GM12878 (cell line): ENCODE data around the gene SCARB1. TPM values are rescaled to one million over a fixed set of nuclear protein-coding genes. Genes with fewer than 3 reads are reported as not detected.

Experiments
- ATAC-seq: fragments of 200-7000 bp; cut with Tn5 transposase; 3 replicates; pipeline ENCODE4 v1.9.1; 2020; ENCODE audit warnings: mild to moderate bottlenecking, moderate library complexity
- BruUV-seq: library from RNA; stranded (reverse); fragments of 400-500 nt; replicated peaks from 2 replicates; lab custom pipeline; 2021; lab: Mats Ljungman, UMichigan
- CTCF ChIA-PET: fragments of 300-600 bp; sonication (Branson Sonifier 250); formaldehyde crosslinking; extraction: SDS; loops from one replicate; lab custom pipeline; 2021; ENCODE audit warnings: inconsistent platforms; lab: Yijun Ruan, JAX
- POLR2A ChIA-PET: fragments of 350-600 bp; formaldehyde crosslinking; extraction: SDS; loops from one replicate; lab custom pipeline; 2021; ENCODE audit warnings: inconsistent platforms; lab: Charles Lee
- RAD21 ChIA-PET: fragments of 300-600 bp; sonication (Branson Sonifier 250); formaldehyde crosslinking; loops from one replicate; lab custom pipeline; 2023; ENCODE audit warnings: antibody characterized with exemption; ENCODE audit not compliant: unreplicated experiment; lab: Charles Lee
- SMC1A ChIA-PET: fragments of 300-600 bp; sonication (Branson Sonifier 250); formaldehyde crosslinking; loops from one replicate; lab custom pipeline; 2023; ENCODE audit not compliant: unreplicated experiment, uncharacterized antibody; lab: Charles Lee
- DNase-seq: peaks from one replicate; pipeline ENCODE4 v3.0.0-alpha.2; 2011; ENCODE audit warnings: low read depth, low spot score
- FAIRE-seq: peaks from 3 replicates; lab custom pipeline; 2011; peaks lifted over from hg19 to GRCh38; lab: Jason Lieb, UNC
- H2AFZ ChIP-seq: 2 replicates; pipeline ENCODE4 v1.6.0; 2011; ENCODE audit warnings: low read depth, low read length, control low read depth; ENCODE audit not compliant: control insufficient read depth
- H3K27ac ChIP-seq: 2 replicates; pipeline ENCODE4 v1.5.1; 2011; ENCODE audit warnings: control low read depth; ENCODE audit not compliant: control insufficient read depth, insufficient read depth
- H3K27me3 ChIP-seq, 2 experiments: replicated peaks in 1 of 2; 2 replicates each; pipeline versions ENCODE4 v1.6.0 to v1.6.1; 2011; ENCODE audit warnings: low read length in 1 of 2; ENCODE audit not compliant: control insufficient read depth in 2 of 2, insufficient read depth in 2 of 2
- H3K36me3 ChIP-seq, 2 experiments: 2 replicates each; pipeline ENCODE4 v1.5.1; 2011; ENCODE audit warnings: low read length in 1 of 2; ENCODE audit not compliant: control insufficient read depth in 2 of 2, insufficient read depth in 2 of 2
- H3K4me1 ChIP-seq: 2 replicates; pipeline ENCODE4 v1.6.1; 2011; ENCODE audit warnings: mild to moderate bottlenecking, low read length, moderate library complexity, mixed read lengths; ENCODE audit not compliant: control insufficient read depth, insufficient read depth
- H3K4me2 ChIP-seq: 2 replicates; pipeline ENCODE4 v1.6.0; 2011; ENCODE audit warnings: control low read depth; ENCODE audit not compliant: control insufficient read depth, insufficient read depth
- H3K4me3 ChIP-seq: fragments of 200-600 bp; sonication (generic); 2 replicates; pipeline ENCODE4 v1.5.1; 2016
- H3K79me2 ChIP-seq: 2 replicates; pipeline ENCODE4 v1.6.0; 2011; ENCODE audit warnings: low read length; ENCODE audit not compliant: control insufficient read depth, insufficient read depth
- H3K9ac ChIP-seq: 2 replicates; pipeline ENCODE4 v1.8.0; 2011; ENCODE audit warnings: low read length, control low read depth, mixed read lengths; ENCODE audit not compliant: control insufficient read depth, insufficient read depth
- H3K9me3 ChIP-seq: replicated peaks from 3 replicates; pipeline ENCODE4 v1.5.1; 2011; ENCODE audit warnings: mild to moderate bottlenecking, low read length; ENCODE audit not compliant: control insufficient read depth, insufficient read depth
- H4K20me1 ChIP-seq: 2 replicates; pipeline ENCODE4 v1.6.0; 2011; ENCODE audit not compliant: control insufficient read depth, insufficient read depth
- BACH1 ChIP-seq: fragments of 450-650 bp; IDR thresholded peaks from 2 replicates; pipeline ENCODE4 v1.6.1; 2017; ENCODE audit warnings: mild to moderate bottlenecking, borderline replicate concordance
- JUND ChIP-seq: IDR thresholded peaks from 2 replicates; pipeline ENCODE4 v1.6.1; 2012; ENCODE audit warnings: low read depth, mild to moderate bottlenecking, low read length, improper control_type of control experiment, moderate library complexity
- NFIC ChIP-seq: IDR thresholded peaks from 2 replicates; pipeline ENCODE4 v1.6.1; 2012; ENCODE audit warnings: low read depth, mild to moderate bottlenecking, inconsistent platforms, low read length, moderate library complexity
- PAX8 ChIP-seq: fragments of 450-650 bp; IDR thresholded peaks from 2 replicates; pipeline ENCODE4 v1.6.1; 2017; ENCODE audit warnings: mild to moderate bottlenecking, moderate library complexity
- RAD51 ChIP-seq: fragments of 450-650 bp; IDR thresholded peaks from 2 replicates; pipeline ENCODE4 v1.6.1; 2016; ENCODE audit warnings: moderate library complexity, mild to moderate bottlenecking, inconsistent platforms
- RB1 ChIP-seq: fragments of 450-650 bp; formaldehyde crosslinking; IDR thresholded peaks from 2 replicates; pipeline ENCODE4 v1.6.1; 2017; ENCODE audit warnings: mild to moderate bottlenecking, borderline replicate concordance
- RCOR1 ChIP-seq: conservative IDR thresholded peaks from 2 replicates; pipeline ENCODE4 v1.6.1; 2012; ENCODE audit warnings: low read depth, low read length, improper control_type of control experiment
- YY1 ChIP-seq: IDR thresholded peaks from 2 replicates; pipeline ENCODE4 v1.6.1; 2011; ENCODE audit warnings: low read depth, mild to moderate bottlenecking, low read length
- WGBS: methylation state at CpG from one replicate; pipeline ENCODE4 v1.1.6; 2016; ENCODE audit warnings: low lambda C conversion rate; ENCODE audit not compliant: insufficient replicate concordance, insufficient coverage; ENCODE audit errors: missing lambda C conversion rate; 5-methylcytosine and 5-hydroxymethylcytosine counted together
- in situ Hi-C: fragments of 300-500 bp; cut with MboI; formaldehyde crosslinking; loops from 9 replicates; pipeline ENCODE4 v1.14.3; 2018; ENCODE audit warnings: mixed read lengths
- intact Hi-C: fragments of 100-400 bp; cut with micrococcal nuclease; formaldehyde crosslinking; loops from one replicate; pipeline ENCODE4 v1.14.2; 2022; ENCODE audit not compliant: unreplicated experiment
- polyA plus RNA-seq, 11 experiments: library from polyadenylated mRNA; depleted of rRNA in 4 of 11; unstranded in 6 of 11; stranded (reverse) in 5 of 11; fragments of >200 nt; fragmentation: Nextera tagmentation in 4 of 11; fragmentation: Illumina TruSeq in 1 of 11; extraction: Ambion mirVana in 4 of 11; extraction: Trizol in 1 of 11; gene quantifications; 1 replicate in 1 of 11; 2 replicates in 10 of 11; pipeline versions ENCODE4 v1.2.1 to v1.2.3, GENCODE V29; 2011 to 2016; ENCODE audit warnings: inconsistent platforms in 2 of 11, missing spikeins in 2 of 11, low read depth in 1 of 11
- total RNA-seq, 4 experiments: library from RNA; depleted of rRNA in 3 of 4; stranded (reverse); fragments of >200 nt in 3 of 4; fragmentation: Illumina TruSeq in 1 of 4; extraction: Trizol in 1 of 4; gene quantifications; 2 replicates each; pipeline versions ENCODE4 v1.2.1 to v1.2.3, GENCODE V29; 2013 to 2021
- TF ChIP-seq, protein P1 (sequence below): IDR thresholded peaks from 2 replicates; pipeline ENCODE4 v1.6.1; 2011; ENCODE audit warnings: borderline replicate concordance, low read depth, mild to moderate bottlenecking, moderate library complexity, mixed read lengths, low read length; ENCODE audit not compliant: insufficient read depth; ENCODE audit errors: extremely low read length

SCARB1 gene
- total and polyA plus RNA-seq, 10 of the 15 experiments (the other 5 are each of a cell fraction or from before 2014, with no cell fraction given) = 0.34 to 104 (median 63.1) TPM

DNA sequence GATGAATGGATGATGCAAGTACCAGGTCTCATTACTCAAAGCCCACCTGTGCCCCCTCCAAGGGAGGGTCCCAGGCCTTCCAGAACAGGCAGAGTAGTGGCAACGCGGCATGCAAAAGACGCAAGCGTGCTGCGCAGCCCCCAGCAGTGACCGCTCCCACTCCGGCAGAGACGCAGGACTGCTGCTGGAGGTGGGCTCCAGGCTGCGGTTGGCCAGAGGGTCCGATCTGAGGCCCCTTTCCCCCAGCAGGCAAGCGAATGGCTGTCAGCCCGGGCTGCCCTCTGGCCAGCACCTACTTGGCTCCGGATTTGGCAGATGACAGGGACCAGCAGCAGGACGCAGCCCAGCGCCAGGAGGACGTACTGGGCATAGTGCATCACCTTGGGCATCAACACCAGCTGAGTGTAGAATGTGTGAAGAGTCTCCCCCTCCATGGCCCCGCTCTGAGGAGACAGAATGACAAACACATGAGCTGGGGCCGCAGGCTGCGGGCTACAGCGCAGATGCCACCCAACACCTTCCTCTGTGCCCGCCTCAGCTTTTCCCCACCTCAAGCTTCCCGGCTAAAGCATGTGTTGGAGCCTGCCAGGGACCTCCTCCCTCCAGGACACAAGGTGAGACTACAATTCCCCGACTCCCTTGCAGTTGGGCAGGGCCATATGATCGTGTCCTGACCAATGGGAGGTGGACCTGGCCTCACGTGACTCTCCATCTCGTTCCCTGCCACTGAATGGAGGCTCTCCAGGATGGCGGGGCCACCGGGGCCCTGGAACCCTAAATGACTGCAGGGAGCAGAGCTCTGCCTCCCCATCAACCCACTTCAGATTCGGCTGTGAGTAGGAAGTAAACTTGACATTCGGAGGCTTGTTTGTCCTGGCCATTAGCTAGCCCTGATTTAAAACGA lies 77.4 kb downstream of the SCARB1 start:
- Histone ChIP-seq H3K4me2 (no peak overlapping the region), H3K79me2 (no peaks in the 10 kb centered on the region), H3K27ac (no peak overlapping the region), H3K9me3 (no peaks in the 10 kb centered on the region; the same call in 2 of the 3 replicates), H4K20me1 (no peaks in the 10 kb centered on the region), H2AFZ (no peak overlapping the region), H3K36me3 (peaks cover 34 to 37% of the 10 kb centered on the region in 2 experiments), H3K4me3 (no peak overlapping the region)
- ChIA-PET RAD21 (interaction anchor here (1.5 kb wide), 1 partner anchor 119 kb away, joined by 5 read pairs; no protein-coding TSS in a partner anchor), SMC1A (interaction anchor here (1.4 to 1.7 kb wide), 3 partner anchors 10 to 119 kb away, joined by 5 to 8 read pairs (median 6); no protein-coding TSS in a partner anchor)
- intact Hi-C loops = no loop called here
- 97% methylated on average over 27 of the region's 31 CpGs for WGBS
- DNase-seq = no peak
- TF ChIP-seq RB1 = no peak
- no peak for TF ChIP-seq JUND
- no peak for TF ChIP-seq PAX8
- TF ChIP-seq, protein P1, sequence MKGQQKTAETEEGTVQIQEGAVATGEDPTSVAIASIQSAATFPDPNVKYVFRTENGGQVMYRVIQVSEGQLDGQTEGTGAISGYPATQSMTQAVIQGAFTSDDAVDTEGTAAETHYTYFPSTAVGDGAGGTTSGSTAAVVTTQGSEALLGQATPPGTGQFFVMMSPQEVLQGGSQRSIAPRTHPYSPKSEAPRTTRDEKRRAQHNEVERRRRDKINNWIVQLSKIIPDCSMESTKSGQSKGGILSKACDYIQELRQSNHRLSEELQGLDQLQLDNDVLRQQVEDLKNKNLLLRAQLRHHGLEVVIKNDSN = peak; percentile 42
- no peak for TF ChIP-seq BACH1
- 0 out of 2 replicates have a peak, but pooled peaks have one; percentile 13 for TF ChIP-seq RAD51
- no peak for TF ChIP-seq NFIC
- TF ChIP-seq YY1 = no peak
- no peak for TF ChIP-seq RCOR1
- TF ChIP-seq, all 136 proteins: peak for 2
- FAIRE-seq (no peak), ATAC-seq (no peak)
- BruUV-seq = no TSS peak
- Histone ChIP-seq H3K4me1 (no peaks in the 10 kb centered on the region; the same call in 1 of the 2 replicates), H3K9ac (no peak overlapping the region), H3K27me3 (no peaks in the 10 kb centered on the region)
- ChIA-PET CTCF (interaction anchor here (0.6 to 2.0 kb wide), 4 partner anchors 10 to 120 kb away, joined by 3 to 6 read pairs (median 4); no protein-coding TSS in a partner anchor), POLR2A (no interaction called here)
- in situ Hi-C loops = no loop called here
